Osteoblast (primary cell): Measurements from ENCODE around the gene MIOS. TPM values are rescaled to one million over a fixed set of nuclear protein-coding genes. Genes with fewer than 3 reads are reported as not detected.
A peak's percentile ranks its signal among the peaks of the same experiment; 100 is the strongest.

Source experiments
- DNase-seq: peaks from one replicate; pipeline ENCODE4 v3.0.0; 2011; ENCODE audit warnings: low spot score, mixed read lengths; ENCODE audit not compliant: insufficient read length; ENCODE audit errors: missing footprints
- H2AFZ ChIP-seq: 2 replicates; pipeline ENCODE4 v1.6.0; 2011; ENCODE audit warnings: mild to moderate bottlenecking, low read length
- H3K27ac ChIP-seq: 2 replicates; pipeline ENCODE4 v1.5.1; 2011; ENCODE audit warnings: mild to moderate bottlenecking, low read depth, low read length, moderate library complexity
- H3K27me3 ChIP-seq: 2 replicates; pipeline ENCODE4 v1.6.0; 2012; ENCODE audit warnings: mild to moderate bottlenecking, control low read depth, inconsistent platforms, low read length, moderate library complexity; ENCODE audit not compliant: insufficient read depth
- H3K36me3 ChIP-seq: 2 replicates; pipeline ENCODE4 v1.5.1; 2011; ENCODE audit warnings: mild to moderate bottlenecking, low read length, control low read depth, moderate library complexity; ENCODE audit not compliant: insufficient read depth
- H3K4me1 ChIP-seq: 2 replicates; pipeline ENCODE4 v1.5.1; 2011; ENCODE audit warnings: mild to moderate bottlenecking, low read length, control low read depth, moderate library complexity; ENCODE audit not compliant: insufficient read depth
- H3K4me2 ChIP-seq: 2 replicates; pipeline ENCODE4 v1.6.0; 2011; ENCODE audit warnings: mild to moderate bottlenecking, low read length; ENCODE audit not compliant: insufficient read depth
- H3K4me3 ChIP-seq: fragments of 200-600 bp; sonication (generic); 3 replicates; pipeline ENCODE4 v1.5.1; 2012; ENCODE audit warnings: mild to moderate bottlenecking, low read length, inconsistent platforms; ENCODE audit not compliant: insufficient read depth
- H3K79me2 ChIP-seq: 2 replicates; pipeline ENCODE4 v1.6.0; 2012; ENCODE audit warnings: mild to moderate bottlenecking, low read length, control low read depth, inconsistent platforms; ENCODE audit not compliant: insufficient read depth
- H3K9me3 ChIP-seq: 2 replicates; pipeline ENCODE4 v1.5.1; 2011; ENCODE audit warnings: low read depth, low read length, control low read depth
- H4K20me1 ChIP-seq: 2 replicates; pipeline ENCODE4 v1.6.0; 2012; ENCODE audit warnings: mild to moderate bottlenecking, low read length, control low read depth; ENCODE audit not compliant: insufficient read depth
- CTCF ChIP-seq: IDR thresholded peaks from 2 replicates; pipeline ENCODE4 v1.5.1; 2011; ENCODE audit warnings: mild to moderate bottlenecking, low read depth, low read length, moderate library complexity; ENCODE audit errors: extremely low read depth
- total RNA-seq: library from RNA; depleted of rRNA; stranded (reverse); fragments of >200 nt; gene quantifications from 2 replicates; pipeline ENCODE4 v1.2.3, GENCODE V29; 2012

Gene MIOS
- total RNA-seq, 1 donor, result 43.4 TPM

GRCh38 chr7:7542251-7542835 is 24.3 kb upstream of the MIOS start:
- Histone ChIP-seq H3K27ac (no peak overlapping the region), H3K27me3 (no peaks in the 10 kb centered on the region)
- TF ChIP-seq CTCF, result no peak

GRCh38 chr7:7548407-7548806 is 18.3 kb upstream of the MIOS start:
- Histone ChIP-seq H3K9me3 (no peaks in the 10 kb centered on the region), H3K27ac (no peak overlapping the region), H3K79me2 (no peaks in the 10 kb centered on the region), H3K36me3 (no peaks in the 10 kb centered on the region), H3K4me3 (no peak overlapping the region), H3K4me2 (no peak overlapping the region), H4K20me1 (no peaks in the 10 kb centered on the region), H3K4me1 (peaks cover 7% of the 10 kb centered on the region), H3K27me3 (no peaks in the 10 kb centered on the region), H2AFZ (no peak overlapping the region)
- TF ChIP-seq CTCF, result no peak
- DNase-seq, result no peak

More at GRCh38 chr7:7542251-7542835, 24.3 kb upstream of the MIOS start:
- Histone ChIP-seq H3K4me1 (peaks cover 3% of the 10 kb centered on the region), H3K36me3 (no peaks in the 10 kb centered on the region), H4K20me1 (no peaks in the 10 kb centered on the region), H3K4me3 (no peak overlapping the region), H3K4me2 (no peak overlapping the region), H3K9me3 (no peaks in the 10 kb centered on the region), H3K79me2 (no peaks in the 10 kb centered on the region), H2AFZ (peak overlapping the region; percentile 18)
- DNase-seq, result no peak

GRCh38 chr7:7550663-7551062 is 16.0 kb upstream of the MIOS start:
- Histone ChIP-seq H3K27me3 (no peaks in the 10 kb centered on the region), H3K4me1 (peaks cover 28% of the 10 kb centered on the region), H3K4me2 (no peak overlapping the region), H4K20me1 (no peaks in the 10 kb centered on the region), H3K27ac (no peak overlapping the region), H3K36me3 (no peaks in the 10 kb centered on the region), H3K4me3 (no peak overlapping the region), H3K9me3 (no peaks in the 10 kb centered on the region), H2AFZ (no peak overlapping the region), H3K79me2 (no peaks in the 10 kb centered on the region)
- no peak for DNase-seq
- TF ChIP-seq CTCF, result no peak

- Histone ChIP-seq H3K27me3 (no peaks in the 10 kb centered on the region), H3K4me3 (no peak overlapping the region), H3K9me3 (no peaks in the 10 kb centered on the region), H2AFZ (no peak overlapping the region), H3K79me2 (no peaks in the 10 kb centered on the region), H4K20me1 (no peaks in the 10 kb centered on the region), H3K4me2 (no peak overlapping the region), H3K27ac (no peak overlapping the region), H3K36me3 (no peaks in the 10 kb centered on the region), H3K4me1 (peaks cover 28% of the 10 kb centered on the region)
- DNase-seq, result no peak
- no peak for TF ChIP-seq CTCF
Observed at GRCh38 chr7:7552199-7552598, 14.5 kb upstream of the MIOS start.
